Measurements from ENCODE around the gene MEN1. TPM values are rescaled to one million over a fixed set of nuclear protein-coding genes. Genes with fewer than 3 reads are reported as not detected.

MEN1 gene
- total RNA-seq, 2 experiments from 2014 or later = 16.4 to 17.7 TPM

DNA sequence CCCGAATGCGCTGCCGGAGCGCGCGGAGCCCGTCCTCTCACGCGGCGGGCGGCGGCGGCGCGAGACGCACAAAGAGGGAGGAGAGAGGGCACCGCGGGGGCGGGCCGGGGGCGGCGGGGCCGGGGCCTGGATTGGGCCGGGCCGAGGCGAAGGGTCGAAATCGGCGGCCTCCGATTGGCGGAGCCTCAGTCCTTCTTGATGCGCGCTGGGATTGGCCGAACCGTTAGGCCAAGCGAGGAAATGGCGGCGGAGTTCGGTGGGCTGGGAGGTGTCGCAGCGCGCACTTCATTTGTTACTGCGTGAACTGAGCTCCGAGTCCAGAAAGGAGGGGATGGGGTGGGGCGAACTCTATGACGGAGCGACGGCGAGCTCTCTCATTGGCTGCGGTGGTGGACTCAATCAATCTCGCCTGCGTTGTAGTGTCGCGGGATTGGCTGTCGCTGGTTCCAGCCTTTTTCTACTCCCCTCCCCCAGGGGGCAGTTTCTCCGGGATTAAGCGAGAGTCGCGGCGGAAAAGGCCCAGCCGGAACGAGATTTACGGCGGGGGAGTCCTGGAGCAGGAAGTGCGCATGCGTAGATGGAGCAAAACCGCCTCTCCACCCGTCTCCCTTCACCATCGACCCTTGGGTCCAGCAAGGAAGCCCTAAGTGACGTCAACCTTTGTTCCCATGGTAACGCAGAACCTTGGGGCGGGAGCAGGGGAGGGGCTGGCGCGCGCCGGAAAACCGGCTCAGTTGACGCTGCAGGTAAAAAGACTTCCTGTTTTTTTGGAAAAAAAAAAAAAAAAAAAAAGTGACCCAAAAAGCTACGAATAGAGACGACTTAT is 31.7 kb downstream of the MEN1 start, which contains the start of gene SF1:
TSS of gene SF1 (minus strand) at position 70 of the 826 bp plus-strand sequence. CDS start 150 bp downstream, outside the sequence.
- peaks cover 52% of the 10 kb centered on the region for H3K4me1 ChIP-seq (ENCODE audit: insufficient read depth, low read length)
- DNase-seq (peak; percentile 96 to 100 (median 98)), ATAC-seq (ENCODE audit: poor library complexity) (peak; percentile 81)
- ChIA-PET POLR2A (interaction anchor here (0.5 to 11.6 kb wide), 66 partner anchors 9 to 1938 kb away, joined by 3 to 596 read pairs (median 5); partner anchors contain the start of genes CCDC88B, CDC42BPG, EHD1 and FAM89B), CTCF (interaction anchor here (0.7 to 1.4 kb wide), 7 partner anchors 10 to 339 kb away, joined by 3 to 8 read pairs (median 4); partner anchors contain the start of genes RASGRP2 and ZNHIT2)
- peak within 1 kb of the TSS; percentile 74 for H3K4me3 ChIP-seq (ENCODE audit: low read length)
- Mint-ChIP-seq H3K27me3 (no peaks in the 10 kb centered on the region), H3K27ac (peak within 1 kb of the TSS; percentile 99), H3K36me3 (ENCODE audit: low read depth) (peaks cover 49% of the 10 kb centered on the region), H3K4me3 (peak within 1 kb of the TSS; percentile 95), H3K9me3 (no peaks in the 10 kb centered on the region), H3K4me1 (ENCODE audit: low read depth) (peaks cover 70% of the 10 kb centered on the region)
- H3K9me3 ChIP-seq (ENCODE audit: control insufficient read depth in 1 of 2, insufficient read depth in 1 of 2, low read length in 2 of 2) = no peaks in the 10 kb centered on the region
- TF ChIP-seq, protein P1, sequence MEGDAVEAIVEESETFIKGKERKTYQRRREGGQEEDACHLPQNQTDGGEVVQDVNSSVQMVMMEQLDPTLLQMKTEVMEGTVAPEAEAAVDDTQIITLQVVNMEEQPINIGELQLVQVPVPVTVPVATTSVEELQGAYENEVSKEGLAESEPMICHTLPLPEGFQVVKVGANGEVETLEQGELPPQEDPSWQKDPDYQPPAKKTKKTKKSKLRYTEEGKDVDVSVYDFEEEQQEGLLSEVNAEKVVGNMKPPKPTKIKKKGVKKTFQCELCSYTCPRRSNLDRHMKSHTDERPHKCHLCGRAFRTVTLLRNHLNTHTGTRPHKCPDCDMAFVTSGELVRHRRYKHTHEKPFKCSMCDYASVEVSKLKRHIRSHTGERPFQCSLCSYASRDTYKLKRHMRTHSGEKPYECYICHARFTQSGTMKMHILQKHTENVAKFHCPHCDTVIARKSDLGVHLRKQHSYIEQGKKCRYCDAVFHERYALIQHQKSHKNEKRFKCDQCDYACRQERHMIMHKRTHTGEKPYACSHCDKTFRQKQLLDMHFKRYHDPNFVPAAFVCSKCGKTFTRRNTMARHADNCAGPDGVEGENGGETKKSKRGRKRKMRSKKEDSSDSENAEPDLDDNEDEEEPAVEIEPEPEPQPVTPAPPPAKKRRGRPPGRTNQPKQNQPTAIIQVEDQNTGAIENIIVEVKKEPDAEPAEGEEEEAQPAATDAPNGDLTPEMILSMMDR (IDR thresholded peaks at IDR 0.05) = no peak
- H3K27me3 ChIP-seq (ENCODE audit: control insufficient read depth in 1 of 2, insufficient read depth in 2 of 2, low read length in 2 of 2) = no peaks in the 10 kb centered on the region
- H3K36me3 ChIP-seq (ENCODE audit: insufficient read depth, low read length) = peaks cover 37% of the 10 kb centered on the region
- H3K27ac ChIP-seq (ENCODE audit: low read depth in 1 of 2, low read length in 2 of 2) = peak within 1 kb of the TSS; percentile 94 to 98
- intact Hi-C loops (cut with DNase I, micrococcal nuclease) = loop anchor here (1.0 to 10.0 kb wide), 5 partner anchors 32 to 99 kb away; partner anchors contain the start of genes RASGRP2 (in 2 of the 2), EHD1 (in 1 of the 2) and MEN1 (in 1 of the 2)

DNA sequence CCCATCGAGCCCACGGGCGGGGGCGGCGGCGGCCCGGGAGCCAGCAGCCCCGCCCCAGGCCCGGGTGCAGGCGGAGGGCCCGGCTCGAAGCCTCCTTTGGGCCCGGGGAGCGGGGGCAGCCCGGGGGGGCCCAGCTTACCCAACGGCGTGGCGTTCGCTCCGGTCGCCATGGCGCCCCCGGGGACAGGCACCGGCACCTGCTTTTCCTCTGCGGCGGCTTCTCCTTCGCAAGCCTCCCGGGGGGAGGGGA is 32.2 kb downstream of the MEN1 start:
- H3K27ac Mint-ChIP-seq = peak overlapping the region; percentile 99

More for the DNA sequence above, 32.2 kb downstream of the MEN1 start:
- Histone ChIP-seq H3K4me3 (ENCODE audit: low read length) (peak overlapping the region; percentile 59), H3K4me1 (ENCODE audit: insufficient read depth, low read length) (peaks cover 57% of the 10 kb centered on the region), H3K27me3 (ENCODE audit: control insufficient read depth in 1 of 2, insufficient read depth in 2 of 2, low read length in 2 of 2) (no peaks in the 10 kb centered on the region), H3K27ac (ENCODE audit: low read depth in 1 of 2, low read length in 2 of 2) (peak overlapping the region; percentile 94 to 98), H3K36me3 (ENCODE audit: insufficient read depth, low read length) (peaks cover 43% of the 10 kb centered on the region), H3K9me3 (ENCODE audit: control insufficient read depth in 1 of 2, insufficient read depth in 1 of 2, low read length in 2 of 2) (no peaks in the 10 kb centered on the region)
- H3K4me1 Mint-ChIP-seq (ENCODE audit: low read depth) = peaks cover 75% of the 10 kb centered on the region
- no peaks in the 10 kb centered on the region for H3K9me3 Mint-ChIP-seq
- peak overlapping the region; percentile 93 for H3K4me3 Mint-ChIP-seq
- no peaks in the 10 kb centered on the region for H3K27me3 Mint-ChIP-seq
- intact Hi-C loops (cut with DNase I, micrococcal nuclease) = loop anchor here (1.0 to 10.0 kb wide), 5 partner anchors 33 to 99 kb away; partner anchors contain the start of genes RASGRP2 (in 2 of the 2), EHD1 (in 1 of the 2) and MEN1 (in 1 of the 2)
- no peak for DNase-seq
- peaks cover 55% of the 10 kb centered on the region for H3K36me3 Mint-ChIP-seq (ENCODE audit: low read depth)
- no peak for ATAC-seq (ENCODE audit: poor library complexity)
- ChIA-PET CTCF (interaction anchor here (0.7 to 1.4 kb wide), 7 partner anchors 10 to 339 kb away, joined by 3 to 8 read pairs (median 4); partner anchors contain the start of genes RASGRP2 and ZNHIT2), POLR2A (interaction anchor here (0.6 to 11.6 kb wide), 54 partner anchors 9 to 1937 kb away, joined by 3 to 596 read pairs (median 6); partner anchors contain the start of genes CCDC88B, CDC42BPG, EHD1 and FAU)
- TF ChIP-seq, protein P1 (IDR thresholded peaks at IDR 0.05) = no peak

All from CD4-positive, alpha-beta T cell (primary cell).